ENCODE results near the gene L3MBTL3.

DNA sequence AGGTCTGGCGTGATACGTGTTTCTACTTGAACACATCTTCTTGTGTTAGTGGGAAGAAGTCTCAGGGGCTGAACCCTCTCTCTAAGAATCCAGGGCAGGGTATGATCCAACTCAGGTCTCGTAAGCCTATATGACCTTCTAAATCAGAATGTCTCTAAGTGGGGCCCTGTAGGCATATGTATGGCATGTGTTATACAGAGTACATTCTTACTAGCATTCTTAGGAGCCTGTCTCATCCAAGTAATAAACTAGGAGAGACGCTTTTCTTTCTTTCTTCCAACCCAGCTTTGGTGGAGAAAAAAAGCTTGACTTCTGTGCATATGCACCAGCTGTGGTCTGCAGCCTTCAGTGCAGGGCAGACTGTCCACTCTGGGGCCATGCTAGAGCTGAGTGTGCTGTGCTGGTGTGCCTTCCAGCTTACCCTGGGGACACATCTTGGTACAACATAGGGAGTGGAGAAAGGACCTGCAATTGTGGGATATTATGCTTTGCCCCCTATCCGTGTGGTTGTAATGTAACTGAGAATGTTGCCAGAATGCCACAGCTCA lies 47.3 kb downstream of the L3MBTL3 start:
- TF ChIP-seq, protein P1, sequence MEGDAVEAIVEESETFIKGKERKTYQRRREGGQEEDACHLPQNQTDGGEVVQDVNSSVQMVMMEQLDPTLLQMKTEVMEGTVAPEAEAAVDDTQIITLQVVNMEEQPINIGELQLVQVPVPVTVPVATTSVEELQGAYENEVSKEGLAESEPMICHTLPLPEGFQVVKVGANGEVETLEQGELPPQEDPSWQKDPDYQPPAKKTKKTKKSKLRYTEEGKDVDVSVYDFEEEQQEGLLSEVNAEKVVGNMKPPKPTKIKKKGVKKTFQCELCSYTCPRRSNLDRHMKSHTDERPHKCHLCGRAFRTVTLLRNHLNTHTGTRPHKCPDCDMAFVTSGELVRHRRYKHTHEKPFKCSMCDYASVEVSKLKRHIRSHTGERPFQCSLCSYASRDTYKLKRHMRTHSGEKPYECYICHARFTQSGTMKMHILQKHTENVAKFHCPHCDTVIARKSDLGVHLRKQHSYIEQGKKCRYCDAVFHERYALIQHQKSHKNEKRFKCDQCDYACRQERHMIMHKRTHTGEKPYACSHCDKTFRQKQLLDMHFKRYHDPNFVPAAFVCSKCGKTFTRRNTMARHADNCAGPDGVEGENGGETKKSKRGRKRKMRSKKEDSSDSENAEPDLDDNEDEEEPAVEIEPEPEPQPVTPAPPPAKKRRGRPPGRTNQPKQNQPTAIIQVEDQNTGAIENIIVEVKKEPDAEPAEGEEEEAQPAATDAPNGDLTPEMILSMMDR (conservative IDR thresholded peaks at IDR 0.05): no peak
- TF ChIP-seq ZFX (IDR thresholded peaks at IDR 0.05): no peak
